HepG2 (cell line): ENCODE data around the gene NBPF3.
"Not testable (repeated sequence)": the region's sequence is repeated elsewhere in the genome, so short reads cannot be mapped to it uniquely, and the experiment has no call there.

Experiments
- RAD51 ChIP-seq: fragments of 450-650 bp; IDR thresholded peaks from 2 replicates; pipeline ENCODE4 v1.6.1; 2016; ENCODE audit warnings: borderline replicate concordance
- YY1 ChIP-seq: IDR thresholded peaks from 2 replicates; pipeline ENCODE4 v1.6.1; 2011; ENCODE audit warnings: low read length, low read depth, moderate library complexity, mild to moderate bottlenecking; ENCODE audit not compliant: insufficient read depth, insufficient replicate concordance
- TF ChIP-seq, protein P1 (sequence below): sonication (generic); formaldehyde crosslinking; IDR thresholded peaks from 2 replicates; pipeline ENCODE4 v1.4.0; 2020; ENCODE audit warnings: missing genetic modification reagents
- TF ChIP-seq, protein P2 (sequence below): sonication (generic); formaldehyde crosslinking; IDR thresholded peaks from 2 replicates; pipeline ENCODE4 v1.5.0; 2020; ENCODE audit warnings: mild to moderate bottlenecking, missing genetic modification reagents, moderate library complexity

DNA sequence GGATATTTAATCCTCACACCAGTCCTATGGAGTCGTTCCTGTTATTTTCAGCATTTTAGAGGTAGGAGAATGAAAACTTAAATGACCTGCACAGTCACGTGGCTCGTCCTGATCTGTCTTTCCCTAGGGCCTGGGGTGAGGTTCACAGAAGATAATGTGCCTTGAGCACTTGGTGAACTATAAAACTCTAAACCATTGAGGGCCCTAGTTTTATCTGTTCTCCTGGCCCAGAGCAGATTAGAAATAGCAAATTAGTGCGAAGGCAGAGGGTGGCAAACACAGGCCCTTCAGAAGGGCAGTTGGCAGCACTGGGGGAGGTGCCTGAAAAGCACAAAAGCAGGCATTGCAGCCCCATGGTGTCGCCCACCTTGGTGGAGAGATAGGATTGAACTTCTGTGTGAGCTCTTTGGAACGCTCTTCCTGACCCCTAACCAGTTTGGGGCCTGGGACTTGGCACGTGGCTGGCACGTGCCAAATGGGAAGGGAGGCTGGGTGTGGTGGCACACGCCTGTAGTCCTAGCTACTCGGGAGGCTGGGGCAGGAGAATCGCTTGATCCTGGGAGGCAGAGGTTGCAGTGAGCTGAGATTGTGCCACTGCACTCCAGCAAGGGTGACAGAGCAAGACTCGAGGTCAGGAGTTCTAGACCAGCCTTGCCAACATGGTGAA lies 1.2 kb upstream of the NBPF3 start:
- TF ChIP-seq, protein P1, sequence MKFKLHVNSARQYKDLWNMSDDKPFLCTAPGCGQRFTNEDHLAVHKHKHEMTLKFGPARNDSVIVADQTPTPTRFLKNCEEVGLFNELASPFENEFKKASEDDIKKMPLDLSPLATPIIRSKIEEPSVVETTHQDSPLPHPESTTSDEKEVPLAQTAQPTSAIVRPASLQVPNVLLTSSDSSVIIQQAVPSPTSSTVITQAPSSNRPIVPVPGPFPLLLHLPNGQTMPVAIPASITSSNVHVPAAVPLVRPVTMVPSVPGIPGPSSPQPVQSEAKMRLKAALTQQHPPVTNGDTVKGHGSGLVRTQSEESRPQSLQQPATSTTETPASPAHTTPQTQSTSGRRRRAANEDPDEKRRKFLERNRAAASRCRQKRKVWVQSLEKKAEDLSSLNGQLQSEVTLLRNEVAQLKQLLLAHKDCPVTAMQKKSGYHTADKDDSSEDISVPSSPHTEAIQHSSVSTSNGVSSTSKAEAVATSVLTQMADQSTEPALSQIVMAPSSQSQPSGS (CRISPR knock-in tag) = not testable (repeated sequence)
- not testable (repeated sequence) for TF ChIP-seq RAD51, YY1
- TF ChIP-seq, protein P2, sequence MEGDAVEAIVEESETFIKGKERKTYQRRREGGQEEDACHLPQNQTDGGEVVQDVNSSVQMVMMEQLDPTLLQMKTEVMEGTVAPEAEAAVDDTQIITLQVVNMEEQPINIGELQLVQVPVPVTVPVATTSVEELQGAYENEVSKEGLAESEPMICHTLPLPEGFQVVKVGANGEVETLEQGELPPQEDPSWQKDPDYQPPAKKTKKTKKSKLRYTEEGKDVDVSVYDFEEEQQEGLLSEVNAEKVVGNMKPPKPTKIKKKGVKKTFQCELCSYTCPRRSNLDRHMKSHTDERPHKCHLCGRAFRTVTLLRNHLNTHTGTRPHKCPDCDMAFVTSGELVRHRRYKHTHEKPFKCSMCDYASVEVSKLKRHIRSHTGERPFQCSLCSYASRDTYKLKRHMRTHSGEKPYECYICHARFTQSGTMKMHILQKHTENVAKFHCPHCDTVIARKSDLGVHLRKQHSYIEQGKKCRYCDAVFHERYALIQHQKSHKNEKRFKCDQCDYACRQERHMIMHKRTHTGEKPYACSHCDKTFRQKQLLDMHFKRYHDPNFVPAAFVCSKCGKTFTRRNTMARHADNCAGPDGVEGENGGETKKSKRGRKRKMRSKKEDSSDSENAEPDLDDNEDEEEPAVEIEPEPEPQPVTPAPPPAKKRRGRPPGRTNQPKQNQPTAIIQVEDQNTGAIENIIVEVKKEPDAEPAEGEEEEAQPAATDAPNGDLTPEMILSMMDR = not testable (repeated sequence)
